GM06990 (cell line): Measurements from ENCODE around the gene CCM2.

ENCODE experiments used
- DNase-seq: peaks from one replicate; pipeline ENCODE4 v3.0.0-alpha.2; 2011; ENCODE audit not compliant: insufficient read length; ENCODE audit errors: extremely low read depth
- H3K27me3 ChIP-seq: replicated peaks from 2 replicates; pipeline ENCODE4 v1.6.0; 2011; ENCODE audit warnings: low read length; ENCODE audit not compliant: control insufficient read depth, insufficient read depth
- H3K36me3 ChIP-seq: 2 replicates; pipeline ENCODE4 v1.5.1; 2011; ENCODE audit warnings: low read length; ENCODE audit not compliant: control insufficient read depth, insufficient read depth
- H3K4me3 ChIP-seq: replicated peaks from 2 replicates; pipeline ENCODE4 v1.5.1; 2011; ENCODE audit warnings: low read depth, mild to moderate bottlenecking, control low read depth, low read length
- CTCF ChIP-seq: IDR thresholded peaks from 2 replicates; pipeline ENCODE4 v1.5.1; 2011; ENCODE audit warnings: low read length, control low read depth, mild to moderate bottlenecking, inconsistent platforms; ENCODE audit not compliant: insufficient read depth, poor library complexity, severe bottlenecking

Gene CCM2

GRCh38 chr7:45118889-45119331, 118.9 kb downstream of the CCM2 start:
- no peak for TF ChIP-seq CTCF
- Histone ChIP-seq H3K4me3 (no peak overlapping the region), H3K36me3 (no peaks in the 10 kb centered on the region), H3K27me3 (no peaks in the 10 kb centered on the region)
- DNase-seq = no peak

- H3K4me3 ChIP-seq = no peak overlapping the region
- H3K27me3 ChIP-seq = no peaks in the 10 kb centered on the region
- no peak for DNase-seq
- TF ChIP-seq CTCF = no peak
- H3K36me3 ChIP-seq = no peaks in the 10 kb centered on the region
These were observed 119.5 kb downstream of the CCM2 start for GRCh38 chr7:45119550-45119949.

GRCh38 chr7:45122975-45123860, 123.2 kb downstream of the CCM2 start:
- no peak for TF ChIP-seq CTCF
- DNase-seq = no peak
- Histone ChIP-seq H3K36me3 (no peaks in the 10 kb centered on the region), H3K4me3 (no peak overlapping the region), H3K27me3 (no peaks in the 10 kb centered on the region)

- DNase-seq = no peak
- no peaks in the 10 kb centered on the region for H3K27me3 ChIP-seq
- no peak for TF ChIP-seq CTCF
- H3K36me3 ChIP-seq = no peaks in the 10 kb centered on the region
- H3K4me3 ChIP-seq = no peak overlapping the region
These were observed 124.1 kb downstream of the CCM2 start for GRCh38 chr7:45123913-45124710.

- no peak for DNase-seq
- Histone ChIP-seq H3K27me3 (no peaks in the 10 kb centered on the region), H3K4me3 (no peak overlapping the region), H3K36me3 (no peaks in the 10 kb centered on the region)
- no peak for TF ChIP-seq CTCF
These were observed 125.3 kb downstream of the CCM2 start for GRCh38 chr7:45125193-45125904.
